Loucy (cell line): ENCODE data around the gene PKD1L1.

Experiments
- H2AFZ ChIP-seq: fragments of 200-600 bp; sonication (generic); 2 replicates; pipeline ENCODE4 v1.6.0; 2016; ENCODE audit warnings: antibody characterized with exemption, mild to moderate bottlenecking, low read length, moderate library complexity
- H3F3A ChIP-seq: fragments of 200-600 bp; 2 replicates; pipeline ENCODE4 v1.6.0; 2016; ENCODE audit warnings: antibody characterized with exemption, low read depth, mild to moderate bottlenecking
- H3K27me3 ChIP-seq: fragments of 200-600 bp; sonication (generic); 2 replicates; pipeline ENCODE4 v1.6.1; 2014; ENCODE audit warnings: low read length, mild to moderate bottlenecking; ENCODE audit not compliant: insufficient read depth, poor library complexity, severe bottlenecking
- H3K36me3 ChIP-seq: fragments of 200-600 bp; sonication (generic); 2 replicates; pipeline ENCODE4 v1.6.1; 2016; ENCODE audit warnings: low read length; ENCODE audit not compliant: insufficient read depth
- H3K4me1 ChIP-seq: fragments of 200-600 bp; sonication (generic); 2 replicates; pipeline ENCODE4 v1.5.1; 2014; ENCODE audit warnings: low read length, mild to moderate bottlenecking; ENCODE audit not compliant: insufficient read depth, poor library complexity, severe bottlenecking
- H3K4me2 ChIP-seq: fragments of 200-600 bp; sonication (generic); 2 replicates; pipeline ENCODE4 v1.6.0; 2014; ENCODE audit warnings: antibody characterized with exemption, low read length, low read depth, mild to moderate bottlenecking; ENCODE audit not compliant: poor library complexity, severe bottlenecking
- H3K4me3 ChIP-seq: fragments of 200-600 bp; sonication (generic); 2 replicates; pipeline ENCODE4 v1.5.1; 2014; ENCODE audit warnings: low read length, mild to moderate bottlenecking, mixed read lengths; ENCODE audit not compliant: poor library complexity, severe bottlenecking
- H3K79me2 ChIP-seq: fragments of 200-600 bp; sonication (generic); 2 replicates; pipeline ENCODE4 v1.6.1; 2014; ENCODE audit warnings: low read length; ENCODE audit not compliant: insufficient read depth
- H3K9ac ChIP-seq: fragments of 200-600 bp; sonication (generic); 2 replicates; pipeline ENCODE4 v1.6.0; 2014; ENCODE audit warnings: mild to moderate bottlenecking, low read depth, low read length, moderate library complexity; ENCODE audit not compliant: poor library complexity, severe bottlenecking
- H3K9me2 ChIP-seq: fragments of 200-600 bp; sonication (generic); replicated peaks from 2 replicates; pipeline ENCODE4 v1.6.1; 2016; ENCODE audit warnings: low read depth, low read length, mixed read lengths
- H3K9me3 ChIP-seq: fragments of 200-600 bp; sonication (generic); 2 replicates; pipeline ENCODE4 v1.6.1; 2014; ENCODE audit warnings: mild to moderate bottlenecking, antibody characterized with exemption, low read length, low read depth; ENCODE audit not compliant: insufficient read depth
- H4K20me1 ChIP-seq: fragments of 200-600 bp; sonication (generic); 2 replicates; pipeline ENCODE4 v1.6.0; 2014; ENCODE audit warnings: antibody characterized with exemption, low read length, mild to moderate bottlenecking; ENCODE audit not compliant: insufficient read depth, poor library complexity, severe bottlenecking
- EZH2phosphoT487 ChIP-seq: fragments of 200-600 bp; IDR thresholded peaks from 2 replicates; pipeline ENCODE4 v1.6.1; 2018; ENCODE audit warnings: antibody characterized with exemption, mild to moderate bottlenecking, moderate library complexity, borderline replicate concordance
- TF ChIP-seq, protein P1 (sequence below): fragments of 200-600 bp; sonication (generic); conservative IDR thresholded peaks from 2 replicates; pipeline ENCODE4 v1.5.1; 2014; ENCODE audit warnings: mild to moderate bottlenecking, antibody characterized with exemption, low read length

Gene PKD1L1

GRCh38 chr7:47877336-47877735, 70.9 kb downstream of the PKD1L1 start:
- H3K9ac ChIP-seq, result no peak overlapping the region
- H3K4me2 ChIP-seq, result no peak overlapping the region
- H3F3A ChIP-seq, result no peaks in the 10 kb centered on the region
- no peaks in the 10 kb centered on the region for H3K79me2 ChIP-seq
- H3K9me3 ChIP-seq, result peaks cover 7% of the 10 kb centered on the region; the same call in 1 of the 2 replicates
- no peaks in the 10 kb centered on the region for H3K9me2 ChIP-seq
- TF ChIP-seq, protein P1, sequence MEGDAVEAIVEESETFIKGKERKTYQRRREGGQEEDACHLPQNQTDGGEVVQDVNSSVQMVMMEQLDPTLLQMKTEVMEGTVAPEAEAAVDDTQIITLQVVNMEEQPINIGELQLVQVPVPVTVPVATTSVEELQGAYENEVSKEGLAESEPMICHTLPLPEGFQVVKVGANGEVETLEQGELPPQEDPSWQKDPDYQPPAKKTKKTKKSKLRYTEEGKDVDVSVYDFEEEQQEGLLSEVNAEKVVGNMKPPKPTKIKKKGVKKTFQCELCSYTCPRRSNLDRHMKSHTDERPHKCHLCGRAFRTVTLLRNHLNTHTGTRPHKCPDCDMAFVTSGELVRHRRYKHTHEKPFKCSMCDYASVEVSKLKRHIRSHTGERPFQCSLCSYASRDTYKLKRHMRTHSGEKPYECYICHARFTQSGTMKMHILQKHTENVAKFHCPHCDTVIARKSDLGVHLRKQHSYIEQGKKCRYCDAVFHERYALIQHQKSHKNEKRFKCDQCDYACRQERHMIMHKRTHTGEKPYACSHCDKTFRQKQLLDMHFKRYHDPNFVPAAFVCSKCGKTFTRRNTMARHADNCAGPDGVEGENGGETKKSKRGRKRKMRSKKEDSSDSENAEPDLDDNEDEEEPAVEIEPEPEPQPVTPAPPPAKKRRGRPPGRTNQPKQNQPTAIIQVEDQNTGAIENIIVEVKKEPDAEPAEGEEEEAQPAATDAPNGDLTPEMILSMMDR, result no peak
- no peak for TF ChIP-seq EZH2phosphoT487
- no peaks in the 10 kb centered on the region for H3K27me3 ChIP-seq
- H2AFZ ChIP-seq, result no peak overlapping the region
- H3K4me1 ChIP-seq, result no peaks in the 10 kb centered on the region
- no peak overlapping the region for H3K4me3 ChIP-seq
- no peaks in the 10 kb centered on the region for H3K36me3 ChIP-seq
- no peaks in the 10 kb centered on the region for H4K20me1 ChIP-seq

DNA sequence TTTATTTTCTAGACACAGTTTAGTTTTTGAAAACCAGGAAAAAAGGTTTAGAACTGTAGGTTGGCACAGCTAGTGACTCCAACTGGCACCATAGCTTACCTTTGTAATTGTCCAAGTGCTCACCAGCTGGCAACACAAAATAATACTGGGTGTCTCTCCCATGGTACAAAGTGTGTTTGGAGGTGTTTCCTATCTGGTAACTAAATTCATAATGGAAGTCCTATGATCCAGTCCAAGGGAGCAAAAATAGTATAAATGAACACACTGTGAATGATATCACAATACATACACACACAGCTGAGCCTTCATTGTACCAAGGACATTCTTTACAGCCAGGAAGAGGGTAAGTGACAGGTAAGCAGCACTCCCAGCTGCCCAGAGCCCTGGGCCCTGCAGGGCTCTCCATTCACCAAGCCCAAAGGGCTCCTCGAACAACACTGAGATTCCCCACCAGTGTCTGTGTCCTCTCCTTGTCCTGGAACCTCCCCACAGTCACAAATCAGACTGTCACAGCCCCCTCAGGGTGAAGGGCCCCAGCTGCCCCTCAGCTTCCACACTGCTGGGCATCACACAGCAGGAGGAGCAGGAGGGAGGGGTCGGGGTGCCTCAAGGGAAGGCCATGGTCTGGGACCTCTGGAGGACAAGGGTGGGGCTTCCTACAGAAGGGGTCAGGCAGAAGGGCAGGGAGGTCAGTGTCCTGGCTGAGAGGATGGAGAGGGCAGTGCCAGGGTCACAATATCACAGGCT, 72.1 kb downstream of the PKD1L1 start:
- no peak overlapping the region for H3K4me2 ChIP-seq
- no peaks in the 10 kb centered on the region for H3K79me2 ChIP-seq
- TF ChIP-seq EZH2phosphoT487, result no peak
- TF ChIP-seq, protein P1, result no peak
- H3K9ac ChIP-seq, result no peak overlapping the region
- no peaks in the 10 kb centered on the region for H3K9me2 ChIP-seq
- H3K27me3 ChIP-seq, result no peaks in the 10 kb centered on the region
- H3K9me3 ChIP-seq, result peaks cover 7% of the 10 kb centered on the region; the same call in 1 of the 2 replicates
- no peak overlapping the region for H2AFZ ChIP-seq
- H3K4me1 ChIP-seq, result no peaks in the 10 kb centered on the region
- H3K4me3 ChIP-seq, result no peak overlapping the region
- no peaks in the 10 kb centered on the region for H4K20me1 ChIP-seq
- H3K36me3 ChIP-seq, result no peaks in the 10 kb centered on the region
- no peaks in the 10 kb centered on the region for H3F3A ChIP-seq

DNA sequence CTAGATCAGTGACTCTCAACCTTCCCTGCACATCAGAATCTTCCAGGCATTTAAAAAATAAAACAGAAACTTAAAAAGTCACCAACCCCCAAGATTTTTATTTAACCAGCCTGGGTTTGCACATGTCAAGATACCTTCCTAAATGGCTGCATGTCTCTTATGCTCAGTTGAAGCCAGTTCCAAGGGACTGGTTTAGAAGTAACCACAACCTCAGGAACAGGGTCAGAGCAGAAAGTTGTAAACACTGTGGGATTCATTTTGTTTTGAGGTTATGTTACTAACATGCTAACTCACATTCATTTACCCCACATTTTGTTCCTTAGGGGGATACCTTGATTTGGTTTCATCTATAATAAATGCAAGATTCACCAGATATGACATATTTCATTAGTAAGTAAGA, 72.9 kb downstream of the PKD1L1 start:
- Histone ChIP-seq H3K4me1 (no peaks in the 10 kb centered on the region), H3K9me2 (no peaks in the 10 kb centered on the region), H3K27me3 (no peaks in the 10 kb centered on the region), H3K79me2 (no peaks in the 10 kb centered on the region), H3K4me3 (no peak overlapping the region), H3F3A (no peaks in the 10 kb centered on the region), H3K9me3 (peaks cover 7% of the 10 kb centered on the region; the same call in 1 of the 2 replicates), H4K20me1 (no peaks in the 10 kb centered on the region), H3K36me3 (no peaks in the 10 kb centered on the region), H2AFZ (no peak overlapping the region), H3K4me2 (no peak overlapping the region), H3K9ac (no peak overlapping the region)
- TF ChIP-seq, protein P1, result no peak
- TF ChIP-seq EZH2phosphoT487, result no peak
